SK-N-SH (cell line): ENCODE measurements around the gene MPV17.

ENCODE experiments used
- CHD2 ChIP-seq: fragments of 150-350 bp; IDR thresholded peaks from 2 replicates; pipeline ENCODE4 v1.6.1; 2018; ENCODE audit warnings: low read length; ENCODE audit not compliant: partially characterized antibody
- CTCF ChIP-seq: fragments of 200-600 bp; sonication (generic); IDR thresholded peaks from 2 replicates; pipeline ENCODE4 v1.6.1; 2017; ENCODE audit warnings: antibody characterized with exemption, mild to moderate bottlenecking, moderate library complexity
- JUND ChIP-seq: IDR thresholded peaks from 2 replicates; pipeline ENCODE4 v1.4.0; 2012
- MEF2A ChIP-seq: IDR thresholded peaks from 2 replicates; pipeline ENCODE4 v1.4.0; 2012; ENCODE audit warnings: low read depth, borderline replicate concordance
- NFIC ChIP-seq: IDR thresholded peaks from 2 replicates; pipeline ENCODE4 v1.4.0; 2012; ENCODE audit warnings: borderline replicate concordance
- NRF1 ChIP-seq: IDR thresholded peaks from 2 replicates; pipeline ENCODE4 v1.6.1; 2012; ENCODE audit warnings: low read depth, mild to moderate bottlenecking, low read length
- REST ChIP-seq: IDR thresholded peaks from 2 replicates; pipeline ENCODE4 v1.6.1; 2012; ENCODE audit warnings: mild to moderate bottlenecking, low read depth, low read length, moderate library complexity
- SIN3A ChIP-seq: IDR thresholded peaks from 2 replicates; pipeline ENCODE4 v1.6.1; 2012; ENCODE audit warnings: low read depth, mild to moderate bottlenecking, low read length, moderate library complexity, borderline replicate concordance
- SMC3 ChIP-seq: IDR thresholded peaks from 2 replicates; pipeline ENCODE4 v1.6.1; 2012; ENCODE audit warnings: low read depth, low read length, improper control_type of control experiment
- TAF1 ChIP-seq: IDR thresholded peaks from 2 replicates; pipeline ENCODE4 v1.6.1; 2012; ENCODE audit warnings: low read depth, mild to moderate bottlenecking, low read length, moderate library complexity, borderline replicate concordance
- USF2 ChIP-seq: fragments of 150-350 bp; IDR thresholded peaks from 2 replicates; pipeline ENCODE4 v1.6.1; 2017; ENCODE audit warnings: antibody characterized with exemption, low read length, low read depth, borderline replicate concordance

- no peak for TF ChIP-seq REST
- TF ChIP-seq CTCF = no peak
- TF ChIP-seq NFIC = no peak
- no peak for TF ChIP-seq SMC3
- TF ChIP-seq CHD2 = no peak
- no peak for TF ChIP-seq USF2
- no peak for TF ChIP-seq TAF1
- TF ChIP-seq SIN3A = no peak
- TF ChIP-seq NRF1 = no peak
- no peak for TF ChIP-seq MEF2A
- TF ChIP-seq JUND = no peak
Observed at GRCh38 chr2:27281442-27281841, 41.5 kb downstream of the MPV17 start.
